ENCODE measurements around the gene PITRM1. TPM values are rescaled to one million over a fixed set of nuclear protein-coding genes. Genes with fewer than 3 reads are reported as not detected.

The PITRM1 gene
- total RNA-seq, 6 donors from 2014 or later = 63.4 to 216 (median 77.5) TPM

- Histone ChIP-seq H3K36me3 (peaks cover 0 to 2% (median 0%) of the 10 kb centered on the region in 4 donors), H3K9me3 (no peaks in the 10 kb centered on the region), H3K27me3 (no peaks in the 10 kb centered on the region), H3K4me1 (peaks cover 0 to 20% (median 3%) of the 10 kb centered on the region in 4 donors), H3K27ac (no peak overlapping the region), H3K4me3 (no peak overlapping the region)
- 95 to 96% methylated on average over 23 to 31 of the region's 31 CpGs for WGBS, 2 donors
- ATAC-seq (ENCODE audit: low FRiP score in 2 of 2) (no peak), DNase-seq (no peak)
- TF ChIP-seq POLR2A (IDR thresholded peaks at IDR 0.05) (no peak), EP300 (IDR thresholded peaks at IDR 0.05) (no peak), POLR2AphosphoS5 (IDR thresholded peaks at IDR 0.05) (no peak)
- TF ChIP-seq, protein P1, sequence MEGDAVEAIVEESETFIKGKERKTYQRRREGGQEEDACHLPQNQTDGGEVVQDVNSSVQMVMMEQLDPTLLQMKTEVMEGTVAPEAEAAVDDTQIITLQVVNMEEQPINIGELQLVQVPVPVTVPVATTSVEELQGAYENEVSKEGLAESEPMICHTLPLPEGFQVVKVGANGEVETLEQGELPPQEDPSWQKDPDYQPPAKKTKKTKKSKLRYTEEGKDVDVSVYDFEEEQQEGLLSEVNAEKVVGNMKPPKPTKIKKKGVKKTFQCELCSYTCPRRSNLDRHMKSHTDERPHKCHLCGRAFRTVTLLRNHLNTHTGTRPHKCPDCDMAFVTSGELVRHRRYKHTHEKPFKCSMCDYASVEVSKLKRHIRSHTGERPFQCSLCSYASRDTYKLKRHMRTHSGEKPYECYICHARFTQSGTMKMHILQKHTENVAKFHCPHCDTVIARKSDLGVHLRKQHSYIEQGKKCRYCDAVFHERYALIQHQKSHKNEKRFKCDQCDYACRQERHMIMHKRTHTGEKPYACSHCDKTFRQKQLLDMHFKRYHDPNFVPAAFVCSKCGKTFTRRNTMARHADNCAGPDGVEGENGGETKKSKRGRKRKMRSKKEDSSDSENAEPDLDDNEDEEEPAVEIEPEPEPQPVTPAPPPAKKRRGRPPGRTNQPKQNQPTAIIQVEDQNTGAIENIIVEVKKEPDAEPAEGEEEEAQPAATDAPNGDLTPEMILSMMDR (IDR thresholded peaks at IDR 0.05) = no peak
These were observed 71.5 kb downstream of the PITRM1 start for GRCh38 chr10:3100856-3101640.

- peaks cover 0 to 2% (median 0%) of the 10 kb centered on the region in 4 donors for H3K36me3 ChIP-seq
- H3K27ac ChIP-seq = no peak overlapping the region
- WGBS, 2 donors = 93 to 96% methylated on average over 19 of the region's 19 CpGs
- no peaks in the 10 kb centered on the region for H3K27me3 ChIP-seq
- no peak overlapping the region for H3K4me3 ChIP-seq
- H3K4me1 ChIP-seq = peaks cover 3 to 28% (median 5%) of the 10 kb centered on the region in 4 donors
- TF ChIP-seq, protein P1 (IDR thresholded peaks at IDR 0.05) = no peak
- no peak for TF ChIP-seq POLR2A (IDR thresholded peaks at IDR 0.05)
- H3K9me3 ChIP-seq = no peaks in the 10 kb centered on the region
- ATAC-seq (ENCODE audit: low FRiP score in 2 of 2) (no peak), DNase-seq (no peak)
These were observed 72.3 kb downstream of the PITRM1 start for GRCh38 chr10:3100093-3100792.

GRCh38 chr10:3099291-3100092, 73.1 kb downstream of the PITRM1 start:
- TF ChIP-seq POLR2AphosphoS5 (IDR thresholded peaks at IDR 0.05) = peak in 1 of 2 donors; percentile 45
- peak in 1 of 4 donors; percentile 5 for TF ChIP-seq POLR2A (IDR thresholded peaks at IDR 0.05)
- TF ChIP-seq, protein P1 (IDR thresholded peaks at IDR 0.05) = no peak
- TF ChIP-seq EP300 (IDR thresholded peaks at IDR 0.05) = peak in 1 of 4 donors; percentile 57
- DNase-seq (peak in 1 of 2 donors; percentile 64), ATAC-seq (ENCODE audit: low FRiP score in 2 of 2) (peak; percentile 54 to 60)
- Histone ChIP-seq H3K9me3 (no peaks in the 10 kb centered on the region), H3K4me3 (no peak overlapping the region), H3K4me1 (peaks cover 10 to 34% (median 12%) of the 10 kb centered on the region in 4 donors), H3K27ac (peak overlapping the region in 2 of 4 donors; percentile 16 to 35), H3K27me3 (no peaks in the 10 kb centered on the region), H3K36me3 (peaks cover 0 to 2% (median 0%) of the 10 kb centered on the region in 4 donors)
- 68 to 78% methylated on average over 21 of the region's 22 CpGs for WGBS, 2 donors

GRCh38 chr10:3098689-3099088, 73.9 kb downstream of the PITRM1 start:
- H3K27ac ChIP-seq = no peak overlapping the region
- H3K9me3 ChIP-seq = no peaks in the 10 kb centered on the region
- ATAC-seq (ENCODE audit: low FRiP score in 2 of 2) = no peak
- no peak for DNase-seq
- TF ChIP-seq, protein P1 (IDR thresholded peaks at IDR 0.05) = no peak
- no peak for TF ChIP-seq POLR2A (IDR thresholded peaks at IDR 0.05)
- TF ChIP-seq POLR2AphosphoS5 (IDR thresholded peaks at IDR 0.05) = no peak
- TF ChIP-seq EP300 (IDR thresholded peaks at IDR 0.05) = no peak
- WGBS, 2 donors = 76 to 83% methylated on average over 11 of the region's 11 CpGs
- no peaks in the 10 kb centered on the region for H3K27me3 ChIP-seq
- H3K36me3 ChIP-seq = peaks cover 0 to 2% (median 0%) of the 10 kb centered on the region in 4 donors
- H3K4me3 ChIP-seq = no peak overlapping the region
- peaks cover 10 to 40% (median 14%) of the 10 kb centered on the region in 4 donors for H3K4me1 ChIP-seq

Measured in upper lobe of left lung (tissue), 6 donors.